Endothelial cell of umbilical vein (primary cell): Measurements from ENCODE around the gene MYBPHL.

Source experiments
- EZH2 ChIP-seq: IDR thresholded peaks from 2 replicates; pipeline ENCODE4 v1.6.1; 2012; ENCODE audit warnings: borderline replicate concordance, low read depth, mild to moderate bottlenecking, moderate library complexity, low read length, inconsistent platforms; ENCODE audit not compliant: severe bottlenecking
- FOS ChIP-seq: IDR thresholded peaks from 2 replicates; pipeline ENCODE4 v1.6.1; 2011; ENCODE audit warnings: mild to moderate bottlenecking, low read length, moderate library complexity, borderline replicate concordance; ENCODE audit not compliant: insufficient read depth
- GATA2 ChIP-seq: IDR thresholded peaks from 2 replicates; pipeline ENCODE4 v1.7.0; 2011; ENCODE audit warnings: low read depth, mild to moderate bottlenecking, moderate library complexity, mixed read lengths, low read length; ENCODE audit not compliant: insufficient read length, insufficient read depth
- POLR2A ChIP-seq: IDR thresholded peaks from 2 replicates; pipeline ENCODE4 v1.6.1; 2012; ENCODE audit warnings: low read depth, mild to moderate bottlenecking, control low read depth, low read length
- POLR2AphosphoS5 ChIP-seq: IDR thresholded peaks from 2 replicates; pipeline ENCODE4 v1.6.1; 2012; ENCODE audit warnings: low read depth, mild to moderate bottlenecking, control low read depth, low read length, moderate library complexity; ENCODE audit not compliant: insufficient read depth
- TF ChIP-seq, protein P1 (sequence below), 2 donors: IDR thresholded peaks; 1 replicate in 1 of 2; 2 replicates in 1 of 2; pipeline ENCODE4 v1.5.1; 2011; ENCODE audit warnings: low read length in 2 of 2, mild to moderate bottlenecking in 2 of 2, moderate library complexity in 2 of 2, control low read depth in 1 of 2, inconsistent platforms in 1 of 2, low read depth in 1 of 2; ENCODE audit not compliant: insufficient read depth in 1 of 2; ENCODE audit errors: extremely low read depth in 1 of 2
- TF ChIP-seq, protein P2 (sequence below): IDR thresholded peaks from 2 replicates; pipeline ENCODE4 v1.6.1; 2011; ENCODE audit not compliant: insufficient read depth, insufficient read length

DNA sequence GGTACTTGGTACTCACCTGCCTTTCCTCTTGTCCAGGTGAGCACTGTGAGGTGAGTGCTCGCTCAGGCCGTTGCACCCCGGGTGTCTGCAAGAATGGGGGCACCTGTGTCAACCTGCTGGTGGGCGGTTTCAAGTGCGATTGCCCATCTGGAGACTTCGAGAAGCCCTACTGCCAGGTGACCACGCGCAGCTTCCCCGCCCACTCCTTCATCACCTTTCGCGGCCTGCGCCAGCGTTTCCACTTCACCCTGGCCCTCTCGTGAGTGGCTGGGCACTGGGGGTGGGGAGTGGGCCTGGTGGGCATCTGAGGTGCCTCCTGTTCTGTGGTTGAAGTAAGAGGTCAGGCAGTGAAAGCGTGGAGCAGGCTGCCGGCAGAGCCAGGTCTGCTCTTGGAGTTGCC lies 45.8 kb downstream of the MYBPHL start:
- TF ChIP-seq, protein P1, sequence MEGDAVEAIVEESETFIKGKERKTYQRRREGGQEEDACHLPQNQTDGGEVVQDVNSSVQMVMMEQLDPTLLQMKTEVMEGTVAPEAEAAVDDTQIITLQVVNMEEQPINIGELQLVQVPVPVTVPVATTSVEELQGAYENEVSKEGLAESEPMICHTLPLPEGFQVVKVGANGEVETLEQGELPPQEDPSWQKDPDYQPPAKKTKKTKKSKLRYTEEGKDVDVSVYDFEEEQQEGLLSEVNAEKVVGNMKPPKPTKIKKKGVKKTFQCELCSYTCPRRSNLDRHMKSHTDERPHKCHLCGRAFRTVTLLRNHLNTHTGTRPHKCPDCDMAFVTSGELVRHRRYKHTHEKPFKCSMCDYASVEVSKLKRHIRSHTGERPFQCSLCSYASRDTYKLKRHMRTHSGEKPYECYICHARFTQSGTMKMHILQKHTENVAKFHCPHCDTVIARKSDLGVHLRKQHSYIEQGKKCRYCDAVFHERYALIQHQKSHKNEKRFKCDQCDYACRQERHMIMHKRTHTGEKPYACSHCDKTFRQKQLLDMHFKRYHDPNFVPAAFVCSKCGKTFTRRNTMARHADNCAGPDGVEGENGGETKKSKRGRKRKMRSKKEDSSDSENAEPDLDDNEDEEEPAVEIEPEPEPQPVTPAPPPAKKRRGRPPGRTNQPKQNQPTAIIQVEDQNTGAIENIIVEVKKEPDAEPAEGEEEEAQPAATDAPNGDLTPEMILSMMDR (IDR thresholded peaks at IDR 0.05; ENCODE audit: extremely low read depth in 1 of 2, insufficient read depth in 1 of 2, low read depth in 1 of 2, low read length in 2 of 2), result no peak
- no peak for TF ChIP-seq GATA2
- no peak for TF ChIP-seq POLR2AphosphoS5
- no peak for TF ChIP-seq POLR2A
- TF ChIP-seq, protein P2, sequence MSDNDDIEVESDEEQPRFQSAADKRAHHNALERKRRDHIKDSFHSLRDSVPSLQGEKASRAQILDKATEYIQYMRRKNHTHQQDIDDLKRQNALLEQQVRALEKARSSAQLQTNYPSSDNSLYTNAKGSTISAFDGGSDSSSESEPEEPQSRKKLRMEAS, result no peak
- no peak for TF ChIP-seq EZH2
- TF ChIP-seq FOS, result no peak
